Esophagus squamous epithelium (tissue), 5 donors: ENCODE results near the gene HDDC2. TPM values are rescaled to one million over a fixed set of nuclear protein-coding genes. Genes with fewer than 3 reads are reported as not detected.

Experiments used
- DNase-seq: peaks from one replicate; lab custom pipeline; 2025; lab: John Stamatoyannopoulos, UW
- H3K27ac ChIP-seq, 4 donors: fragments of 200-600 bp; sonication (generic); one replicate each; pipeline ENCODE4 v1.5.1; 2016 to 2019; ENCODE audit warnings: mild to moderate bottlenecking in 1 of 4
- H3K27me3 ChIP-seq, 4 donors: fragments of 200-600 bp; sonication (generic); 1 replicate in 3 of 4; 2 replicates in 1 of 4; pipeline versions ENCODE4 v1.5.1 to v1.6.0; 2017 to 2021; ENCODE audit warnings: antibody characterized with exemption in 1 of 4
- H3K36me3 ChIP-seq, 3 donors: fragments of 200-600 bp; sonication (generic); one replicate each; pipeline ENCODE4 v1.5.1; 2016 to 2019
- H3K4me1 ChIP-seq, 3 donors: fragments of 200-600 bp; sonication (generic); one replicate each; pipeline ENCODE4 v1.5.1; 2017 to 2019
- H3K4me3 ChIP-seq, 4 donors: fragments of 200-600 bp; sonication (generic); 1 replicate in 3 of 4; 2 replicates in 1 of 4; pipeline ENCODE4 v1.5.1; 2016 to 2019; ENCODE audit warnings: mild to moderate bottlenecking in 2 of 4, moderate library complexity in 1 of 4
- H3K9me3 ChIP-seq, 3 donors: fragments of 200-600 bp; sonication (generic); one replicate each; pipeline ENCODE4 v1.5.1; 2016 to 2019
- POLR2A ChIP-seq, 4 donors: fragments of 450-650 bp; IDR thresholded peaks; one replicate each; pipeline ENCODE4 v1.6.1; 2017; ENCODE audit warnings: antibody characterized with exemption in 4 of 4, mild to moderate bottlenecking in 4 of 4, moderate library complexity in 3 of 4
- WGBS, 2 donors: methylation state at CpG; one replicate each; pipeline ENCODE4 v1.1.5; 2018; 5-methylcytosine and 5-hydroxymethylcytosine counted together
- intact Hi-C: fragments of 100-400 bp; cut with DNase I; formaldehyde crosslinking; loops from one replicate; pipeline ENCODE4 v1.15.0; 2022
- total RNA-seq, 4 donors: library from RNA; depleted of rRNA; stranded (reverse); fragments of >200 nt; gene quantifications; one replicate each; pipeline ENCODE4 v1.1.0, GENCODE V29; 2016
- TF ChIP-seq, protein P1 (sequence below), 6 experiments: fragments of 450-650 bp in 4 of 6; fragments of 200-600 bp in 2 of 6; sonication (generic) in 2 of 6; IDR thresholded peaks; one replicate each; pipeline ENCODE4 v1.5.1; 2016 to 2019; ENCODE audit warnings: antibody characterized with exemption in 6 of 6, mild to moderate bottlenecking in 4 of 6, moderate library complexity in 4 of 6
- donor health status: DM: yes; HTN: yes; CAD: no.

Gene HDDC2
- total RNA-seq, 4 donors from 2014 or later: 49.2 to 84.7 (median 53.3) TPM

DNA sequence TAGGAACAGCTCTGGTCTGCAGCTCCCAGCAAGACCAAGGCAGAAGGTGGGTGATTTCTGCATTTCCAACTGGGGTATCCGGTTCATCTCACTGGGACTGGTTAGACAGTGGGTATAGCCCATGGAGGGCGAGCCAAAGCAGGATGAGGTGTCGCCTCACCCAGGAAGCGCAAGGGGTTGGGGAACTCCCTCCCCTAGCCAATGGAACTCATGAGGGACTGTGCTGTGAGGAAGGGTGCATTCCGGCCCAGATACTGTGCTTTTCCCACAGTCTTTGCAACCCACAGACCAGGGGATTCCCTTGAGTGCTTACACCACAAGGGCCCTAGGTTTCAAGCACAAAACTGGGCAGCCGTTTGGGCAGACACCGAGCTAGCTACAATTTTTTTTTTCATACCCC lies 21.8 kb downstream of the HDDC2 start:
- Histone ChIP-seq H3K9me3 (peaks cover 0 to 4% (median 0%) of the 10 kb centered on the region in 3 donors), H3K27me3 (no peaks in the 10 kb centered on the region), H3K4me1 (no peaks in the 10 kb centered on the region), H3K4me3 (no peak overlapping the region), H3K27ac (no peak overlapping the region), H3K36me3 (peaks cover 3 to 82% (median 8%) of the 10 kb centered on the region in 3 donors)
- DNase-seq: no peak
- TF ChIP-seq, protein P1, sequence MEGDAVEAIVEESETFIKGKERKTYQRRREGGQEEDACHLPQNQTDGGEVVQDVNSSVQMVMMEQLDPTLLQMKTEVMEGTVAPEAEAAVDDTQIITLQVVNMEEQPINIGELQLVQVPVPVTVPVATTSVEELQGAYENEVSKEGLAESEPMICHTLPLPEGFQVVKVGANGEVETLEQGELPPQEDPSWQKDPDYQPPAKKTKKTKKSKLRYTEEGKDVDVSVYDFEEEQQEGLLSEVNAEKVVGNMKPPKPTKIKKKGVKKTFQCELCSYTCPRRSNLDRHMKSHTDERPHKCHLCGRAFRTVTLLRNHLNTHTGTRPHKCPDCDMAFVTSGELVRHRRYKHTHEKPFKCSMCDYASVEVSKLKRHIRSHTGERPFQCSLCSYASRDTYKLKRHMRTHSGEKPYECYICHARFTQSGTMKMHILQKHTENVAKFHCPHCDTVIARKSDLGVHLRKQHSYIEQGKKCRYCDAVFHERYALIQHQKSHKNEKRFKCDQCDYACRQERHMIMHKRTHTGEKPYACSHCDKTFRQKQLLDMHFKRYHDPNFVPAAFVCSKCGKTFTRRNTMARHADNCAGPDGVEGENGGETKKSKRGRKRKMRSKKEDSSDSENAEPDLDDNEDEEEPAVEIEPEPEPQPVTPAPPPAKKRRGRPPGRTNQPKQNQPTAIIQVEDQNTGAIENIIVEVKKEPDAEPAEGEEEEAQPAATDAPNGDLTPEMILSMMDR (IDR thresholded peaks at IDR 0.05): no peak
- TF ChIP-seq POLR2A (IDR thresholded peaks at IDR 0.05): no peak
- 90 to 98% methylated on average over 4 of the region's 7 CpGs for WGBS, 2 donors
- intact Hi-C loops: no loop called here

- H3K4me3 ChIP-seq: no peak overlapping the region
- TF ChIP-seq POLR2A (IDR thresholded peaks at IDR 0.05): no peak
- TF ChIP-seq, protein P1 (IDR thresholded peaks at IDR 0.05): no peak
- intact Hi-C loops: no loop called here
- peaks cover 0 to 4% (median 0%) of the 10 kb centered on the region in 3 donors for H3K9me3 ChIP-seq
- H3K27ac ChIP-seq: no peak overlapping the region
- H3K4me1 ChIP-seq: peaks cover 0 to 8% (median 0%) of the 10 kb centered on the region in 3 donors
- no peaks in the 10 kb centered on the region for H3K27me3 ChIP-seq
- DNase-seq: no peak
- 70 to 88% methylated on average over 1 of the region's 1 CpG for WGBS, 2 donors
- peaks cover 3 to 81% (median 8%) of the 10 kb centered on the region in 3 donors for H3K36me3 ChIP-seq
These were observed 23.9 kb downstream of the HDDC2 start for GRCh38 chr6:125277838-125278237.

- TF ChIP-seq, protein P1 (IDR thresholded peaks at IDR 0.05): no peak
- no peak for TF ChIP-seq POLR2A (IDR thresholded peaks at IDR 0.05)
- H3K4me1 ChIP-seq: peaks cover 0 to 8% (median 0%) of the 10 kb centered on the region in 3 donors
- no peaks in the 10 kb centered on the region for H3K27me3 ChIP-seq
- H3K4me3 ChIP-seq: no peak overlapping the region
- peaks cover 0 to 2% (median 0%) of the 10 kb centered on the region in 3 donors for H3K9me3 ChIP-seq
- peaks cover 3 to 74% (median 4%) of the 10 kb centered on the region in 3 donors for H3K36me3 ChIP-seq
- 93% methylated on average over 3 of the region's 3 CpGs for WGBS, 2 donors
- DNase-seq: no peak
- intact Hi-C loops: no loop called here
- no peak overlapping the region for H3K27ac ChIP-seq
These were observed 26.0 kb downstream of the HDDC2 start for GRCh38 chr6:125275779-125276178.

GRCh38 chr6:125274935-125275334 lies 26.8 kb downstream of the HDDC2 start:
- DNase-seq: no peak
- intact Hi-C loops: no loop called here
- peaks cover 0 to 65% (median 3%) of the 10 kb centered on the region in 3 donors for H3K36me3 ChIP-seq
- TF ChIP-seq POLR2A (IDR thresholded peaks at IDR 0.05): no peak
- TF ChIP-seq, protein P1 (IDR thresholded peaks at IDR 0.05): no peak
- H3K9me3 ChIP-seq: no peaks in the 10 kb centered on the region
- no peaks in the 10 kb centered on the region for H3K27me3 ChIP-seq
- peaks cover 0 to 8% (median 0%) of the 10 kb centered on the region in 3 donors for H3K4me1 ChIP-seq
- WGBS, 2 donors: 72 to 76% methylated on average over 3 of the region's 3 CpGs
- no peak overlapping the region for H3K27ac ChIP-seq
- H3K4me3 ChIP-seq: no peak overlapping the region

DNA sequence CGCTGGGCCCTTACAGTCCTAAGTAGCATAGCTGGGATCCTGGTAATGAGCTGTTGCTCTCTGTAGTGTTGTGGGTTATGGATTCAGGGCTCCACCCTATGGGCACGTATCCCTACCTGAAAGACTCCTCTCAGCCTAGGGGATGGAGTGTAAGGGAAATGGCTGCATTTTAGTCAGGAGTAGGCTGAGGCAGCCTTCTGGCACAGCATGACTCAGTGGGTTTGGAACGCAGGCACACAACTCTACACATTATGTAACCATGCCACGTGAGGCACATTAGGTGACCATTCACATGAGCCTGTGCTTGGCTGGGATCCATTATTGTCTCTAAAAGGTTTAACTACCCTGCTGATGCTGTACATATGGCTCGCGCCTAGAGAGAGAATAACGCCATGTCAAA lies 27.8 kb downstream of the HDDC2 start:
- H3K27ac ChIP-seq: peak overlapping the region in 1 of 4 donors; percentile 14
- DNase-seq: no peak
- 73 to 75% methylated on average over 7 of the region's 7 CpGs for WGBS, 2 donors
- H3K9me3 ChIP-seq: no peaks in the 10 kb centered on the region
- no peak overlapping the region for H3K4me3 ChIP-seq
- H3K36me3 ChIP-seq: peaks cover 0 to 63% (median 3%) of the 10 kb centered on the region in 3 donors
- no peak for TF ChIP-seq POLR2A (IDR thresholded peaks at IDR 0.05)
- TF ChIP-seq, protein P1 (IDR thresholded peaks at IDR 0.05): no peak
- no peaks in the 10 kb centered on the region for H3K27me3 ChIP-seq
- peaks cover 0 to 8% (median 0%) of the 10 kb centered on the region in 3 donors for H3K4me1 ChIP-seq
- intact Hi-C loops: no loop called here
